Pancreas (tissue), 10 donors: ENCODE measurements around the gene HELZ. TPM values are rescaled to one million over a fixed set of nuclear protein-coding genes. Genes with fewer than 3 reads are reported as not detected.

Experiments used
- ATAC-seq, 4 donors: fragments of 200-7000 bp; cut with Tn5 transposase; one replicate each; pipeline versions ENCODE4 v1.8.0 to v1.9.1; 2020; ENCODE audit warnings: mild to moderate bottlenecking in 4 of 4, moderate library complexity in 4 of 4
- DNase-seq, 6 donors: peaks; one replicate each; pipeline ENCODE4 v3.0.0-alpha.2; 2020
- FAIRE-seq: peaks from 2 replicates; lab custom pipeline; 2012; peaks lifted over from hg19 to GRCh38; lab: Jason Lieb, UNC
- H3K27ac ChIP-seq, 4 donors: fragments of 200-600 bp; sonication (generic); 1 replicate in 3 of 4; 2 replicates in 1 of 4; pipeline versions ENCODE4 v1.5.0 to v1.8.0; 2020
- H3K27me3 ChIP-seq, 4 donors: fragments of 200-600 bp; one replicate each; pipeline ENCODE4 v1.8.0; 2021
- H3K36me3 ChIP-seq, 3 donors: fragments of 200-600 bp; sonication (generic) in 1 of 3; one replicate each; pipeline versions ENCODE4 v1.5.0 to v1.8.0; 2020 to 2021
- H3K4me1 ChIP-seq, 3 donors: fragments of 200-600 bp; one replicate each; pipeline ENCODE4 v1.8.0; 2021
- H3K4me3 ChIP-seq, 4 donors: fragments of 200-600 bp; sonication (generic) in 2 of 4; one replicate each; pipeline versions ENCODE4 v1.5.0 to v1.8.0; 2020 to 2021
- H3K9me3 ChIP-seq, 4 donors: fragments of 200-600 bp; one replicate each; pipeline ENCODE4 v1.8.0; 2021
- WGBS, 2 donors: extraction: QIAGEN DNeasy Blood & Tissue Kit; methylation state at CpG; one replicate each; pipeline ENCODE4 v1.1.7; 2013; 5-methylcytosine and 5-hydroxymethylcytosine counted together
- intact Hi-C, 3 donors: fragments of 100-400 bp; cut with DNase I; formaldehyde crosslinking; loops; one replicate each; pipeline versions ENCODE4 v1.11.1 to v1.14.2; 2022
- polyA plus RNA-seq, 2 donors: library from polyadenylated mRNA; stranded (reverse); fragments of 200-250 nt; gene quantifications; one replicate each; pipeline ENCODE4 v1.2.3, GENCODE V29; 2013
- total RNA-seq, 6 donors: library from RNA; stranded (reverse); fragmentation: NEBNext Ultra II Directional in 4 of 6; extraction: Animal tissue kit (Norgen Biotek cat#: 25700) in 4 of 6; gene quantifications; one replicate each; pipeline versions ENCODE4 v1.2.1 to v1.2.4, GENCODE V29; 2021 to 2023
- TF ChIP-seq, protein P1 (sequence below), 4 donors: fragments of 200-600 bp; sonication (generic) in 3 of 4; IDR thresholded peaks; one replicate each; pipeline versions ENCODE4 v1.5.0 to v1.8.0; 2021; ENCODE audit warnings: antibody characterized with exemption in 4 of 4
- donor health status: healthy with polysubstance abuse.
- donor health status: DM: no; HTN: no; CAD: no; lungs with moderate emphysema.
- donor health status: DM: no; HTN: no; CAD: no.
- donor health status: control.
- donor health status: control.
- donor health status: Bipolar disorder and iron deficiency.
- donor health status: DM: yes; HTN: yes; CAD: no.
- donor health status: DM: no; HTN: no; CAD: no.
- donor health status: DM: no; HTN: no; CAD: no.
- donor health status: DM: yes; HTN: yes; CAD: no.

HELZ gene
- total and polyA plus RNA-seq, 8 donors: 4.1 to 36.6 (median 23.9) TPM

GRCh38 chr17:67068999-67069398, 176.0 kb downstream of the HELZ start:
- TF ChIP-seq, protein P1, sequence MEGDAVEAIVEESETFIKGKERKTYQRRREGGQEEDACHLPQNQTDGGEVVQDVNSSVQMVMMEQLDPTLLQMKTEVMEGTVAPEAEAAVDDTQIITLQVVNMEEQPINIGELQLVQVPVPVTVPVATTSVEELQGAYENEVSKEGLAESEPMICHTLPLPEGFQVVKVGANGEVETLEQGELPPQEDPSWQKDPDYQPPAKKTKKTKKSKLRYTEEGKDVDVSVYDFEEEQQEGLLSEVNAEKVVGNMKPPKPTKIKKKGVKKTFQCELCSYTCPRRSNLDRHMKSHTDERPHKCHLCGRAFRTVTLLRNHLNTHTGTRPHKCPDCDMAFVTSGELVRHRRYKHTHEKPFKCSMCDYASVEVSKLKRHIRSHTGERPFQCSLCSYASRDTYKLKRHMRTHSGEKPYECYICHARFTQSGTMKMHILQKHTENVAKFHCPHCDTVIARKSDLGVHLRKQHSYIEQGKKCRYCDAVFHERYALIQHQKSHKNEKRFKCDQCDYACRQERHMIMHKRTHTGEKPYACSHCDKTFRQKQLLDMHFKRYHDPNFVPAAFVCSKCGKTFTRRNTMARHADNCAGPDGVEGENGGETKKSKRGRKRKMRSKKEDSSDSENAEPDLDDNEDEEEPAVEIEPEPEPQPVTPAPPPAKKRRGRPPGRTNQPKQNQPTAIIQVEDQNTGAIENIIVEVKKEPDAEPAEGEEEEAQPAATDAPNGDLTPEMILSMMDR (IDR thresholded peaks at IDR 0.05): no peak
- Histone ChIP-seq H3K27ac (no peak overlapping the region), H3K4me3 (no peak overlapping the region), H3K9me3 (no peaks in the 10 kb centered on the region), H3K36me3 (no peaks in the 10 kb centered on the region), H3K4me1 (peaks cover 0 to 3% (median 0%) of the 10 kb centered on the region in 3 donors), H3K27me3 (no peaks in the 10 kb centered on the region)
- ATAC-seq: no peak
- 64 to 72% methylated on average over 3 of the region's 3 CpGs for WGBS, 2 donors
- no peak for DNase-seq
- no peak for FAIRE-seq
- intact Hi-C loops: no loop called here

- Histone ChIP-seq H3K4me1 (no peaks in the 10 kb centered on the region), H3K4me3 (no peak overlapping the region), H3K9me3 (no peaks in the 10 kb centered on the region), H3K27ac (no peak overlapping the region), H3K36me3 (no peaks in the 10 kb centered on the region), H3K27me3 (no peaks in the 10 kb centered on the region)
- FAIRE-seq (no peak), DNase-seq (no peak), ATAC-seq (no peak)
- WGBS, 2 donors: 92 to 93% methylated on average over 13 of the region's 13 CpGs
- TF ChIP-seq, protein P1 (IDR thresholded peaks at IDR 0.05): no peak
- intact Hi-C loops: no loop called here
Measured at GRCh38 chr17:67067571-67068482, 177.2 kb downstream of the HELZ start.

GRCh38 chr17:67066717-67067116, 178.3 kb downstream of the HELZ start:
- intact Hi-C loops: no loop called here

GRCh38 chr17:67063141-67063540, 181.9 kb downstream of the HELZ start:
- intact Hi-C loops: no loop called here
- TF ChIP-seq, protein P1 (IDR thresholded peaks at IDR 0.05): no peak
- no peak for FAIRE-seq
- DNase-seq: no peak
- 86 to 87% methylated on average over 6 of the region's 6 CpGs for WGBS, 2 donors
- Histone ChIP-seq H3K4me1 (no peaks in the 10 kb centered on the region), H3K27ac (no peak overlapping the region), H3K27me3 (no peaks in the 10 kb centered on the region), H3K36me3 (no peaks in the 10 kb centered on the region), H3K4me3 (no peak overlapping the region), H3K9me3 (no peaks in the 10 kb centered on the region)
- no peak for ATAC-seq

More at GRCh38 chr17:67066717-67067116, 178.3 kb downstream of the HELZ start:
- H3K27me3 ChIP-seq: no peaks in the 10 kb centered on the region
- H3K9me3 ChIP-seq: no peaks in the 10 kb centered on the region
- no peak overlapping the region for H3K27ac ChIP-seq
- no peak for FAIRE-seq
- no peaks in the 10 kb centered on the region for H3K4me1 ChIP-seq
- H3K4me3 ChIP-seq: no peak overlapping the region
- DNase-seq: no peak
- TF ChIP-seq, protein P1 (IDR thresholded peaks at IDR 0.05): no peak
- 23 to 26% methylated on average over 2 of the region's 2 CpGs for WGBS, 2 donors
- peak in 1 of 4 donors; percentile 31 for ATAC-seq
- H3K36me3 ChIP-seq: no peaks in the 10 kb centered on the region

DNA sequence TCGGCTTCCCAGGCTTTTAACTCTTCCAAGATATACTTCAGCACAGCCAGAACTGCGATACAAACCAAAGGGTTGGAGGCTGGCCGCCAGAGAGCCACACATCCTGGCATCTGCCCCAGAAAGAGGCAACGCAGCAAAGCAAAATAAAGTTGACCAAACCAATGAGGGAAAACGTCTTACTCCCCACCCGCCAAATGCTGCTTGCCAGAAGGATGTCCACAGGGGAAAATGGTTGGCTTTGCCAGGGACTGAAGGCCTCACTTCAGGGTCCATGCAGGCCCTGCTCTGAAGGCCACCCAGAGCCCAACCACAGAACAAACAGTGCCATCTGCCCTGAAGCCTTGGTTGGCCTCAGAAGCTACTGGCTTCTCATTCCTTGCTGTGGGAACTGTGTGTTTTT, 185.6 kb downstream of the HELZ start:
- FAIRE-seq (no peak), ATAC-seq (peak in 1 of 4 donors; percentile 9), DNase-seq (peak in 1 of 6 donors; percentile 8)
- 75 to 76% methylated on average over 6 of the region's 6 CpGs for WGBS, 2 donors
- no peaks in the 10 kb centered on the region for H3K4me1 ChIP-seq
- H3K27ac ChIP-seq: no peak overlapping the region
- H3K36me3 ChIP-seq: no peaks in the 10 kb centered on the region
- H3K4me3 ChIP-seq: no peak overlapping the region
- intact Hi-C loops: no loop called here
- H3K9me3 ChIP-seq: no peaks in the 10 kb centered on the region
- H3K27me3 ChIP-seq: no peaks in the 10 kb centered on the region
- TF ChIP-seq, protein P1 (IDR thresholded peaks at IDR 0.05): no peak
